PC-9 (cell line): ENCODE data around the gene MS4A10. TPM values are rescaled to one million over a fixed set of nuclear protein-coding genes. Genes with fewer than 3 reads are reported as not detected.

Experiments used
- BruUV-seq: library from RNA; stranded (reverse); fragments of 400-500 nt; replicated peaks from 2 replicates; lab custom pipeline; 2021; lab: Mats Ljungman, UMichigan
- CTCF ChIA-PET: fragments of 300-600 bp; sonication (Branson Sonifier 250); formaldehyde crosslinking; loops from one replicate; lab custom pipeline; 2022; ENCODE audit warnings: antibody characterized with exemption; lab: Charles Lee
- POLR2A ChIA-PET: fragments of 300-600 bp; sonication (Branson Sonifier 250); formaldehyde crosslinking; loops from one replicate; lab custom pipeline; 2022; ENCODE audit warnings: antibody characterized with exemption; ENCODE audit not compliant: unreplicated experiment; lab: Charles Lee
- DNase-seq, 2 experiments: peaks; one replicate each; pipeline versions ENCODE4 v3.0.0 to v3.0.0-alpha.2; 2015 to 2022; ENCODE audit warnings: mixed read lengths in 1 of 2
- H2AFZ ChIP-seq: fragments of 200-600 bp; sonication (generic); 2 replicates; pipeline ENCODE4 v1.8.1; 2017; ENCODE audit warnings: antibody characterized with exemption
- H3F3A ChIP-seq: fragments of 200-600 bp; sonication (generic); 2 replicates; pipeline ENCODE4 v1.8.1; 2017; ENCODE audit warnings: antibody characterized with exemption, mild to moderate bottlenecking, low read depth; ENCODE audit not compliant: insufficient read depth
- H3K27ac ChIP-seq: fragments of 200-600 bp; sonication (generic); 2 replicates; pipeline ENCODE4 v1.6.1; 2016; ENCODE audit warnings: mixed run types
- H3K27me3 ChIP-seq: fragments of 200-600 bp; sonication (generic); 2 replicates; pipeline ENCODE4 v1.6.1; 2016; ENCODE audit warnings: low read depth, mixed run types; ENCODE audit not compliant: insufficient read depth
- H3K36me3 ChIP-seq: fragments of 200-600 bp; sonication (generic); 2 replicates; pipeline ENCODE4 v1.6.1; 2016; ENCODE audit warnings: low read depth, mixed run types
- H3K4me1 ChIP-seq: fragments of 200-600 bp; sonication (generic); replicated peaks from 2 replicates; pipeline ENCODE4 v1.6.1; 2016; ENCODE audit warnings: mixed run types; ENCODE audit not compliant: insufficient read depth
- H3K4me2 ChIP-seq: fragments of 200-600 bp; sonication (generic); 2 replicates; pipeline ENCODE4 v1.6.1; 2017; ENCODE audit warnings: mixed run types
- H3K4me3 ChIP-seq: fragments of 200-600 bp; sonication (generic); 2 replicates; pipeline ENCODE4 v1.6.1; 2016; ENCODE audit warnings: mixed run types
- H3K79me2 ChIP-seq: fragments of 200-600 bp; sonication (generic); 2 replicates; pipeline ENCODE4 v1.6.1; 2017; ENCODE audit warnings: low read depth, mixed run types
- H3K9me2 ChIP-seq: fragments of 200-600 bp; sonication (generic); 2 replicates; pipeline ENCODE4 v1.8.1; 2017; ENCODE audit warnings: mild to moderate bottlenecking; ENCODE audit not compliant: insufficient read depth
- H3K9me3 ChIP-seq: fragments of 200-600 bp; sonication (generic); 2 replicates; pipeline ENCODE4 v1.8.1; 2016; ENCODE audit warnings: low read depth; ENCODE audit not compliant: insufficient read depth
- H4K20me1 ChIP-seq: fragments of 200-600 bp; sonication (generic); 2 replicates; pipeline ENCODE4 v1.8.1; 2017; ENCODE audit not compliant: insufficient read depth
- EZH2 ChIP-seq: fragments of 200-600 bp; sonication (generic); IDR thresholded peaks from 2 replicates; pipeline ENCODE4 v1.8.0; 2017; ENCODE audit warnings: antibody characterized with exemption, low read depth
- intact Hi-C: fragments of 100-400 bp; cut with micrococcal nuclease; formaldehyde crosslinking; loops from one replicate; pipeline ENCODE4 v1.10.0; 2022; ENCODE audit not compliant: unreplicated experiment
- total RNA-seq: library from RNA; stranded (reverse); gene quantifications from 2 replicates; pipeline ENCODE4 v1.2.3, GENCODE V29; 2021
- TF ChIP-seq, protein P1 (sequence below): fragments of 200-600 bp; sonication (generic); conservative IDR thresholded peaks from 2 replicates; pipeline ENCODE4 v1.6.1; 2017; ENCODE audit warnings: mixed run types, antibody characterized with exemption, mild to moderate bottlenecking, moderate library complexity

MS4A10 gene
- total RNA-seq, 1 experiment from 2014 or later = not detected

DNA sequence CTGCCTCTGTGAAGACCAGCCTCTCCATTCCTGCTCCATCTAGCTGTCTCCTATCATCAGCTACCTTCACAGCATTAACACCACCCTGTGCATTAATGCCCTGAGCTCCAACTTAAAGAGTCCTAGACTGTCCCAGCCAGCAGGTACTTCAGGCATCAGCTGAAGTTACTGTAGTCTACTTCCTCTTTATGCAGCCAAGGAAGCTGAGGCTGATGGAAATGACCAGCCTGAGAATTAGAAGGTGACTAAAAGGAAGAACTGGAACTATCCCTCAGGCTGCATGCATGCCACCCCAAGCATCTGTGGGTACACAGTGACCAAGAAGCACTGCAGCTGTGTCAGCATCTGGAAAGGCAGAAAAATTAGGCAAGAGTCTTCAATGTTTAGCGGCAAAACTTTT, 28.2 kb downstream of the MS4A10 start:
- no peak overlapping the region for H3K4me3 ChIP-seq
- TF ChIP-seq EZH2 = no peak
- TF ChIP-seq, protein P1, sequence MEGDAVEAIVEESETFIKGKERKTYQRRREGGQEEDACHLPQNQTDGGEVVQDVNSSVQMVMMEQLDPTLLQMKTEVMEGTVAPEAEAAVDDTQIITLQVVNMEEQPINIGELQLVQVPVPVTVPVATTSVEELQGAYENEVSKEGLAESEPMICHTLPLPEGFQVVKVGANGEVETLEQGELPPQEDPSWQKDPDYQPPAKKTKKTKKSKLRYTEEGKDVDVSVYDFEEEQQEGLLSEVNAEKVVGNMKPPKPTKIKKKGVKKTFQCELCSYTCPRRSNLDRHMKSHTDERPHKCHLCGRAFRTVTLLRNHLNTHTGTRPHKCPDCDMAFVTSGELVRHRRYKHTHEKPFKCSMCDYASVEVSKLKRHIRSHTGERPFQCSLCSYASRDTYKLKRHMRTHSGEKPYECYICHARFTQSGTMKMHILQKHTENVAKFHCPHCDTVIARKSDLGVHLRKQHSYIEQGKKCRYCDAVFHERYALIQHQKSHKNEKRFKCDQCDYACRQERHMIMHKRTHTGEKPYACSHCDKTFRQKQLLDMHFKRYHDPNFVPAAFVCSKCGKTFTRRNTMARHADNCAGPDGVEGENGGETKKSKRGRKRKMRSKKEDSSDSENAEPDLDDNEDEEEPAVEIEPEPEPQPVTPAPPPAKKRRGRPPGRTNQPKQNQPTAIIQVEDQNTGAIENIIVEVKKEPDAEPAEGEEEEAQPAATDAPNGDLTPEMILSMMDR = no peak
- no peak overlapping the region for H3K4me2 ChIP-seq
- POLR2A ChIA-PET = no interaction called here
- H3K27me3 ChIP-seq = peaks cover 54% of the 10 kb centered on the region
- H3K79me2 ChIP-seq = no peaks in the 10 kb centered on the region
- H3K27ac ChIP-seq = no peak overlapping the region
- no peaks in the 10 kb centered on the region for H3F3A ChIP-seq
- DNase-seq = no peak
- CTCF ChIA-PET = no interaction called here
- intact Hi-C loops = no loop called here
- H3K4me1 ChIP-seq = no peaks in the 10 kb centered on the region
- no peak overlapping the region for H2AFZ ChIP-seq
- no TSS peak for BruUV-seq
- no peaks in the 10 kb centered on the region for H3K36me3 ChIP-seq
- H3K9me2 ChIP-seq = no peaks in the 10 kb centered on the region
- no peaks in the 10 kb centered on the region; the same call in 1 of the 2 replicates for H4K20me1 ChIP-seq
- peaks cover 5% of the 10 kb centered on the region for H3K9me3 ChIP-seq

DNA sequence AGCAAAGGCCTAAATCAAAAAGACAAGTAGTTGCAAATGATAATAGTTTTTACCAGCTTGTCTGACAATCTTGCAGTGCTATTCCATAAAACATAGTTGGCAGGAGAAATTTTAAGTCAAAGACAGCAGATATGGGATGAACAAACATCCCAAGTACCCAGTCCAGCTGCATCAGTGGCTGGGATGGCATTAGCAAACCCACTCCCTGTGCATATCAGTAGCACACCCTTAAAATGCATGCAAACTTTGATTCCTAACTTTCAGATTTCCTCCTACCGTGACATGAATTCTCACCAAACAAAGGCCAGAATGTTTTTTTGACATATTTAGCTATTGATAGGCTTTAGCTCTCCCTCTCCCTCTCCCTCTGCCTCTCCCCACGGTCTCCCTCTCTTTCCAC, 29.0 kb downstream of the MS4A10 start:
- Histone ChIP-seq H3K4me1 (no peaks in the 10 kb centered on the region), H2AFZ (no peak overlapping the region), H3K36me3 (no peaks in the 10 kb centered on the region), H3F3A (no peaks in the 10 kb centered on the region), H4K20me1 (no peaks in the 10 kb centered on the region; the same call in 1 of the 2 replicates), H3K4me2 (no peak overlapping the region), H3K9me2 (no peaks in the 10 kb centered on the region), H3K79me2 (no peaks in the 10 kb centered on the region), H3K9me3 (peaks cover 5% of the 10 kb centered on the region), H3K4me3 (no peak overlapping the region), H3K27ac (no peak overlapping the region), H3K27me3 (peaks cover 59% of the 10 kb centered on the region)
- BruUV-seq = no TSS peak
- TF ChIP-seq, protein P1 = no peak
- no peak for TF ChIP-seq EZH2
- intact Hi-C loops = no loop called here
- CTCF ChIA-PET = no interaction called here
- POLR2A ChIA-PET = no interaction called here
- no peak for DNase-seq

DNA sequence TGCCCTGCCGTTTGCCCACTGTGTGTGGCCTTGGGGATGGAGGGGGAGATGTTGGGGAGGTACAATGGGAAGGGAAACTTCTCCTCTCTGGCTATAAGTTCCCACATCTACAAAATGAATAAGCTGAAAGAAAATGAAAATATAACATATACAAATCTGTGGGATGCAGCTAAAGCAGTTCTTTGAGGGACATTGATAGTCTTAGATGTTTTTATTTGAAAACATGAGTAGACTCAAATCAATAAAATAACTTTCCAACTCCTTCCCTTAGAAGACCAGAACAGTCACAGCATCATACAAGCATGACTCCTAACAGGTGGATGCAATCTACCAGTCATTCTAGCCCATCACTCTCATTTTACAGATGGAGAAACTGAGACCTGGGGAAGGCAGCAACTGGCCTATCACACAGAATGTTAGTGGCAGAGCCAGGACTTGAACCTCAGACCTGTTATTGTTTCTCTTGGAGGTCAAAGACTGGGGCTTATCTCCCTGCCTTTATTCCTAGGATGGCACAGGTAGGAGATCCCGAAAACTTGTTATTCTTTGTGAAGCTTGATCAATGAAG, 31.5 kb downstream of the MS4A10 start:
- intact Hi-C loops = no loop called here
- Histone ChIP-seq H3K4me1 (no peaks in the 10 kb centered on the region), H3K9me3 (peaks cover 5% of the 10 kb centered on the region), H3K27ac (no peak overlapping the region), H3K79me2 (no peaks in the 10 kb centered on the region), H3K4me2 (no peak overlapping the region), H3K9me2 (no peaks in the 10 kb centered on the region), H3K4me3 (no peak overlapping the region), H2AFZ (no peak overlapping the region), H3K27me3 (peaks cover 70% of the 10 kb centered on the region), H4K20me1 (no peaks in the 10 kb centered on the region), H3K36me3 (no peaks in the 10 kb centered on the region), H3F3A (no peaks in the 10 kb centered on the region)
- ChIA-PET CTCF (no interaction called here), POLR2A (no interaction called here)
- no peak for TF ChIP-seq EZH2
- TF ChIP-seq, protein P1 = no peak
- no peak for DNase-seq
- no TSS peak for BruUV-seq
